NCI-H2227 (cell line): Measurements from ENCODE around the gene RBM17.
"Not testable (repeated sequence)": the region's sequence is repeated elsewhere in the genome, so short reads cannot be mapped to it uniquely, and the experiment has no call there.

Experiments used
- DNase-seq: peaks from one replicate; lab custom pipeline; 2025; ENCODE audit not compliant: unreplicated experiment; lab: John Stamatoyannopoulos, UW

RBM17 gene

GRCh38 chr10:6056411-6057135 lies 32.3 kb upstream of the RBM17 start:
- DNase-seq = no peak

- no peak for DNase-seq
These were observed 30.0 kb upstream of the RBM17 start for GRCh38 chr10:6058682-6059475.

- no peak for DNase-seq
These were observed 29.3 kb upstream of the RBM17 start for GRCh38 chr10:6059506-6059905.

GRCh38 chr10:6061056-6061455 lies 27.8 kb upstream of the RBM17 start:
- no peak for DNase-seq

GRCh38 chr10:6062101-6062771 lies 26.6 kb upstream of the RBM17 start, which contains the start of gene IL2RA:
TSS of gene IL2RA (minus strand) at chr10:6062367. CDS start at chr10:6062151, 216 bp downstream.
- DNase-seq = no peak

GRCh38 chr10:6064119-6064518 lies 24.7 kb upstream of the RBM17 start:
- DNase-seq = no peak

GRCh38 chr10:6064726-6065125 lies 24.1 kb upstream of the RBM17 start:
- not testable (repeated sequence) for DNase-seq

GRCh38 chr10:6065406-6065805 lies 23.4 kb upstream of the RBM17 start:
- DNase-seq = no peak

- no peak for DNase-seq
These were observed 23.0 kb upstream of the RBM17 start for GRCh38 chr10:6065835-6066234.

- no peak for DNase-seq
These were observed 21.4 kb upstream of the RBM17 start for GRCh38 chr10:6067457-6067856.

- DNase-seq = no peak
These were observed 20.8 kb upstream of the RBM17 start for GRCh38 chr10:6068006-6068405.

- DNase-seq = no peak
These were observed 20.4 kb upstream of the RBM17 start for GRCh38 chr10:6068422-6068821.

GRCh38 chr10:6069081-6069931 lies 19.5 kb upstream of the RBM17 start:
- DNase-seq = no peak

GRCh38 chr10:6070660-6071059 lies 18.2 kb upstream of the RBM17 start:
- no peak for DNase-seq

- DNase-seq = no peak
These were observed 17.4 kb upstream of the RBM17 start for GRCh38 chr10:6071181-6072175.

- no peak for DNase-seq
These were observed 16.5 kb upstream of the RBM17 start for GRCh38 chr10:6072215-6072934.

- no peak for DNase-seq
These were observed 14.1 kb upstream of the RBM17 start for GRCh38 chr10:6074489-6075301.

GRCh38 chr10:6077071-6077675 lies 11.7 kb upstream of the RBM17 start:
- no peak for DNase-seq
